HG02623 (cell line): ENCODE results near the gene SLC25A21.
"Not testable (repeated sequence)": the region's sequence is repeated elsewhere in the genome, so short reads cannot be mapped to it uniquely, and the experiment has no call there.

Source experiments
- ATAC-seq: cut with Tn5 transposase; IDR thresholded peaks from one replicate; pipeline ENCODE4 v1.9.1; 2021; ENCODE audit warnings: moderate library complexity; ENCODE audit not compliant: unreplicated experiment

The SLC25A21 gene

GRCh38 chr14:37187294-37187693 is 14.9 kb upstream of the SLC25A21 start:
- ATAC-seq: no peak

- ATAC-seq: no peak
Observed at GRCh38 chr14:37186865-37187264, 14.5 kb upstream of the SLC25A21 start.

GRCh38 chr14:37185670-37186069 is 13.3 kb upstream of the SLC25A21 start:
- ATAC-seq: no peak

- not testable (repeated sequence) for ATAC-seq
Observed at GRCh38 chr14:37184520-37184919, 12.1 kb upstream of the SLC25A21 start.

GRCh38 chr14:37181441-37181840 is 9.0 kb upstream of the SLC25A21 start:
- ATAC-seq: no peak

GRCh38 chr14:37180886-37181285 is 8.5 kb upstream of the SLC25A21 start:
- not testable (repeated sequence) for ATAC-seq

GRCh38 chr14:37179896-37180502 is 7.6 kb upstream of the SLC25A21 start:
- ATAC-seq: no peak

- ATAC-seq: no peak
Observed at GRCh38 chr14:37172936-37173614, 669 bp upstream of the SLC25A21 start.

- ATAC-seq: no peak
Observed at GRCh38 chr14:37171678-37172023, 755 bp downstream of the SLC25A21 start.

GRCh38 chr14:37170993-37171392 is 1.4 kb downstream of the SLC25A21 start:
- ATAC-seq: no peak

- ATAC-seq: no peak
Observed at GRCh38 chr14:37170237-37170636, 2.2 kb downstream of the SLC25A21 start.

- no peak for ATAC-seq
Observed at GRCh38 chr14:37168721-37169120, 3.7 kb downstream of the SLC25A21 start.

GRCh38 chr14:37167151-37168047 is 5.0 kb downstream of the SLC25A21 start:
- ATAC-seq: no peak

- ATAC-seq: no peak
Observed at GRCh38 chr14:37165794-37166193, 6.6 kb downstream of the SLC25A21 start.

GRCh38 chr14:37162307-37162706 is 10.1 kb downstream of the SLC25A21 start:
- not testable (repeated sequence) for ATAC-seq

GRCh38 chr14:37157987-37158386 is 14.4 kb downstream of the SLC25A21 start:
- ATAC-seq: no peak

- ATAC-seq: no peak
Observed at GRCh38 chr14:37153483-37153882, 18.9 kb downstream of the SLC25A21 start.

GRCh38 chr14:37153005-37153404 is 19.4 kb downstream of the SLC25A21 start:
- ATAC-seq: no peak

GRCh38 chr14:37150414-37150813 is 22.0 kb downstream of the SLC25A21 start:
- no peak for ATAC-seq

GRCh38 chr14:37147310-37147880 is 25.0 kb downstream of the SLC25A21 start:
- ATAC-seq: no peak

- not testable (repeated sequence) for ATAC-seq
Observed at GRCh38 chr14:37146438-37146837, 26.0 kb downstream of the SLC25A21 start.
